ENCODE results near the gene AKTIP. TPM values are rescaled to one million over a fixed set of nuclear protein-coding genes. Genes with fewer than 3 reads are reported as not detected.

The AKTIP gene
- polyA plus RNA-seq, 6 donors from 2014 or later: 11.6 to 17.9 (median 13.8) TPM

- Mint-ChIP-seq H3K4me3 (no peak overlapping the region), H3K27me3 (no peaks in the 10 kb centered on the region)
Measured at GRCh38 chr16:53446090-53446489, 56.9 kb downstream of the AKTIP start.

GRCh38 chr16:53445534-53445933 lies 57.5 kb downstream of the AKTIP start:
- no peak for ATAC-seq (ENCODE audit: low read depth in 2 of 2)
- H3K27ac Mint-ChIP-seq: peak overlapping the region in 1 of 6 donors; percentile 34
- no peaks in the 10 kb centered on the region for H3K9me3 Mint-ChIP-seq
- DNase-seq: no peak
- no peak overlapping the region for H3K4me3 Mint-ChIP-seq
- peaks cover 0 to 21% of the 10 kb centered on the region in 2 donors for H3K36me3 Mint-ChIP-seq
- no peaks in the 10 kb centered on the region for H3K27me3 Mint-ChIP-seq
- peaks cover 6 to 10% (median 8%) of the 10 kb centered on the region in 3 donors for H3K4me1 Mint-ChIP-seq

More at GRCh38 chr16:53446090-53446489, 56.9 kb downstream of the AKTIP start:
- no peak for DNase-seq
- Mint-ChIP-seq H3K36me3 (peaks cover 0 to 21% of the 10 kb centered on the region in 2 donors), H3K9me3 (no peaks in the 10 kb centered on the region), H3K27ac (no peak overlapping the region), H3K4me1 (peaks cover under 1 to 10% (median 2%) of the 10 kb centered on the region in 3 donors)
- ATAC-seq (ENCODE audit: low read depth in 2 of 2): no peak

Other genes starting within 250 kb of the AKTIP start
- gene RBL2, start 68.7 kb downstream of the AKTIP start, polyA plus RNA-seq (ENCODE audit: low read depth in 6 of 6): 100 to 1,000 TPM; 108 to 165 (median 121) TPM
- gene RPGRIP1L, start 200.7 kb upstream of the AKTIP start, polyA plus RNA-seq (ENCODE audit: low read depth in 6 of 6): 1 to 10 TPM; 2.0 to 3.4 (median 2.7) TPM
- gene FTO, start 200.9 kb upstream of the AKTIP start, polyA plus RNA-seq (ENCODE audit: low read depth in 6 of 6): 10 to 100 TPM; 64.7 to 89.0 (median 79.6) TPM

Measured in naive B cell (primary cell).